Activated naive CD4-positive, alpha-beta T cell (primary cell): ENCODE data around the gene LRRC42.

Experiments used
- DNase-seq, 4 experiments: peaks; one replicate each; lab custom pipeline; 2025; lab: John Stamatoyannopoulos, UW

LRRC42 gene

GRCh38 chr1:54004481-54005049 lies 58.4 kb downstream of the LRRC42 start:
- DNase-seq, result no peak

- no peak for DNase-seq
Observed at GRCh38 chr1:54006508-54006907, 60.4 kb downstream of the LRRC42 start.

- no peak for DNase-seq
Observed at GRCh38 chr1:54007613-54008012, 61.5 kb downstream of the LRRC42 start.

GRCh38 chr1:54008876-54009275 lies 62.7 kb downstream of the LRRC42 start:
- DNase-seq, result no peak

- no peak for DNase-seq
Observed at GRCh38 chr1:54009406-54009805, 63.3 kb downstream of the LRRC42 start.

- DNase-seq, result no peak
Observed at GRCh38 chr1:54010415-54011117, 64.4 kb downstream of the LRRC42 start.

- no peak for DNase-seq
Observed at GRCh38 chr1:54011316-54012007, 65.3 kb downstream of the LRRC42 start.

- DNase-seq, result no peak
Observed at GRCh38 chr1:54012008-54012325, 65.8 kb downstream of the LRRC42 start.

GRCh38 chr1:54012863-54013262 lies 66.7 kb downstream of the LRRC42 start:
- no peak for DNase-seq

GRCh38 chr1:54013393-54014008 lies 67.4 kb downstream of the LRRC42 start:
- DNase-seq, result no peak

GRCh38 chr1:54014009-54014629 lies 68.0 kb downstream of the LRRC42 start:
- no peak for DNase-seq

- DNase-seq, result no peak
Observed at GRCh38 chr1:54016343-54017282, 70.5 kb downstream of the LRRC42 start.
